ENCODE measurements around the gene CCDC77. TPM values are rescaled to one million over a fixed set of nuclear protein-coding genes. Genes with fewer than 3 reads are reported as not detected.

The CCDC77 gene
- total and polyA plus RNA-seq, 2 donors (not counting 1 experiment from before 2014, with no cell fraction given), result 6.8 to 8.8 TPM

GRCh38 chr12:455821-456220 lies 54.4 kb downstream of the CCDC77 start:
- Histone ChIP-seq H3K27me3 (ENCODE audit: control insufficient read depth, insufficient read depth, low read length) (peaks cover 36% of the 10 kb centered on the region), H3K9me3 (ENCODE audit: control insufficient read depth, insufficient read depth, low read depth, low read length) (no peaks in the 10 kb centered on the region), H3K4me3 (replicated peaks in 1 of 4; ENCODE audit: control extremely low read depth in 1 of 4, insufficient read depth in 1 of 4, low read depth in 3 of 4, low read length in 4 of 4) (no peak overlapping the region), H3K4me2 (ENCODE audit: extremely low read depth, insufficient read depth, low read length) (no peak overlapping the region), H2AFZ (ENCODE audit: low read length) (no peak overlapping the region), H3K9ac (ENCODE audit: insufficient read depth, low read length) (no peak overlapping the region), H3K79me2 (ENCODE audit: control insufficient read depth, insufficient read depth, low read length) (no peaks in the 10 kb centered on the region), H3K27ac (ENCODE audit: insufficient read depth, low read length) (no peak overlapping the region), H3K36me3 (ENCODE audit: control insufficient read depth, insufficient read depth, low read length) (no peaks in the 10 kb centered on the region), H4K20me1 (ENCODE audit: control insufficient read depth, extremely low read depth, insufficient read depth, low read length) (no peaks in the 10 kb centered on the region), H3K4me1 (ENCODE audit: control insufficient read depth, extremely low read depth, insufficient read depth, low read length) (no peaks in the 10 kb centered on the region)
- TF ChIP-seq, protein P1, sequence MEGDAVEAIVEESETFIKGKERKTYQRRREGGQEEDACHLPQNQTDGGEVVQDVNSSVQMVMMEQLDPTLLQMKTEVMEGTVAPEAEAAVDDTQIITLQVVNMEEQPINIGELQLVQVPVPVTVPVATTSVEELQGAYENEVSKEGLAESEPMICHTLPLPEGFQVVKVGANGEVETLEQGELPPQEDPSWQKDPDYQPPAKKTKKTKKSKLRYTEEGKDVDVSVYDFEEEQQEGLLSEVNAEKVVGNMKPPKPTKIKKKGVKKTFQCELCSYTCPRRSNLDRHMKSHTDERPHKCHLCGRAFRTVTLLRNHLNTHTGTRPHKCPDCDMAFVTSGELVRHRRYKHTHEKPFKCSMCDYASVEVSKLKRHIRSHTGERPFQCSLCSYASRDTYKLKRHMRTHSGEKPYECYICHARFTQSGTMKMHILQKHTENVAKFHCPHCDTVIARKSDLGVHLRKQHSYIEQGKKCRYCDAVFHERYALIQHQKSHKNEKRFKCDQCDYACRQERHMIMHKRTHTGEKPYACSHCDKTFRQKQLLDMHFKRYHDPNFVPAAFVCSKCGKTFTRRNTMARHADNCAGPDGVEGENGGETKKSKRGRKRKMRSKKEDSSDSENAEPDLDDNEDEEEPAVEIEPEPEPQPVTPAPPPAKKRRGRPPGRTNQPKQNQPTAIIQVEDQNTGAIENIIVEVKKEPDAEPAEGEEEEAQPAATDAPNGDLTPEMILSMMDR (conservative IDR thresholded peaks at IDR 0.05 in 1 of 2, IDR thresholded peaks at IDR 0.05 in 1 of 2; ENCODE audit: low read depth in 1 of 2, low read length in 2 of 2), result no peak
- TF ChIP-seq EZH2 (IDR thresholded peaks at IDR 0.05; ENCODE audit: low read length, missing control alignments), result no peak
- no peak for DNase-seq (ENCODE audit: low read depth in 2 of 2)

DNA sequence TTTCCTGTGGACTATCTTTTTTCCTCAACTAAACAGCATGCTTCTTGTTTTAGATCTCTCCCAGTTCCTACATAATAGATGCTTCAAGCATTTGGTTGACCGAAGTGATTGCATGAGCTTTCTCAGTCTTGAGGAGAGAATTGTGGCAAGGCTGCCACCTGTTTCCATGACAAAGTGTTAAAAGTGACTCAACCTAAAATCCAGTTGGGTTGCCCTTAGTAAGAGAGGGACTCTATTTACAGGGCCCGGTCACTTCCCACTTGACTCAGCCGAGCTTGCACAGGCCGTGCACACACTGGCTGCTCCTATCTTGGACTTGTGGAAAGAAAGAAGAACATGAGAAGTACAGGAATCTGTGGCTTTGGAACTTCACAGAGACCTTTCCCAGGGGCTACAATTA lies 56.2 kb downstream of the CCDC77 start:
- Histone ChIP-seq H3K27me3 (ENCODE audit: control insufficient read depth, insufficient read depth, low read length) (peaks cover 48% of the 10 kb centered on the region), H3K36me3 (ENCODE audit: control insufficient read depth, insufficient read depth, low read length) (no peaks in the 10 kb centered on the region), H3K4me1 (ENCODE audit: control insufficient read depth, extremely low read depth, insufficient read depth, low read length) (no peaks in the 10 kb centered on the region), H3K27ac (ENCODE audit: insufficient read depth, low read length) (no peak overlapping the region), H3K9ac (ENCODE audit: insufficient read depth, low read length) (no peak overlapping the region), H3K4me3 (replicated peaks in 1 of 4; ENCODE audit: control extremely low read depth in 1 of 4, insufficient read depth in 1 of 4, low read depth in 3 of 4, low read length in 4 of 4) (no peak overlapping the region), H4K20me1 (ENCODE audit: control insufficient read depth, extremely low read depth, insufficient read depth, low read length) (no peaks in the 10 kb centered on the region), H3K9me3 (ENCODE audit: control insufficient read depth, insufficient read depth, low read depth, low read length) (no peaks in the 10 kb centered on the region), H3K4me2 (ENCODE audit: extremely low read depth, insufficient read depth, low read length) (no peak overlapping the region), H2AFZ (ENCODE audit: low read length) (no peak overlapping the region), H3K79me2 (ENCODE audit: control insufficient read depth, insufficient read depth, low read length) (no peaks in the 10 kb centered on the region)
- TF ChIP-seq, protein P1 (conservative IDR thresholded peaks at IDR 0.05 in 1 of 2, IDR thresholded peaks at IDR 0.05 in 1 of 2; ENCODE audit: low read depth in 1 of 2, low read length in 2 of 2), result no peak
- no peak for TF ChIP-seq EZH2 (IDR thresholded peaks at IDR 0.05; ENCODE audit: low read length, missing control alignments)
- DNase-seq (ENCODE audit: low read depth in 2 of 2), result no peak

DNA sequence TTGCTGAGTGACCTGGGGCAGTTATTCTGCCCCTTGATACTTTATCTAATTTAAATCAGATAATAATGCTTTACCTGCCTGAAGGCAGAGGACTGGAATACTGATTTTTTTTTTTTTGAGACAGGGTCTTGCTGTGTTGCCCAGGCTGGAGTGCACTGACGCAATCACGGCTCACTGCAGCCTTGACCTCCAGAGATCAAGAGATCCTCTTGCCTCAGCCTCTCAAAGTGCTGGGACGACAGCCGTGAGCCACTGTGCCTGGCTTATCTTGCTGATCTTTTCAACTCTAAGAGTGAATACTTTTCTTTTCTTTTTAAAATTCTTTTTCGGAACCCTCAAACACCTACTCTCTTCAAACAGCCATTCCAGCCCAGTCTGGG lies 57.6 kb downstream of the CCDC77 start:
- Histone ChIP-seq H3K27ac (ENCODE audit: insufficient read depth, low read length) (no peak overlapping the region), H3K4me1 (ENCODE audit: control insufficient read depth, extremely low read depth, insufficient read depth, low read length) (no peaks in the 10 kb centered on the region), H3K4me3 (replicated peaks in 1 of 4; ENCODE audit: control extremely low read depth in 1 of 4, insufficient read depth in 1 of 4, low read depth in 3 of 4, low read length in 4 of 4) (no peak overlapping the region), H3K9me3 (ENCODE audit: control insufficient read depth, insufficient read depth, low read depth, low read length) (no peaks in the 10 kb centered on the region), H3K4me2 (ENCODE audit: extremely low read depth, insufficient read depth, low read length) (no peak overlapping the region), H4K20me1 (ENCODE audit: control insufficient read depth, extremely low read depth, insufficient read depth, low read length) (no peaks in the 10 kb centered on the region), H3K79me2 (ENCODE audit: control insufficient read depth, insufficient read depth, low read length) (no peaks in the 10 kb centered on the region), H3K9ac (ENCODE audit: insufficient read depth, low read length) (no peak overlapping the region), H2AFZ (ENCODE audit: low read length) (no peak overlapping the region), H3K36me3 (ENCODE audit: control insufficient read depth, insufficient read depth, low read length) (no peaks in the 10 kb centered on the region), H3K27me3 (ENCODE audit: control insufficient read depth, insufficient read depth, low read length) (peaks cover 53% of the 10 kb centered on the region)
- DNase-seq (ENCODE audit: low read depth in 2 of 2), result no peak
- TF ChIP-seq EZH2 (IDR thresholded peaks at IDR 0.05; ENCODE audit: low read length, missing control alignments), result no peak
- TF ChIP-seq, protein P1 (conservative IDR thresholded peaks at IDR 0.05 in 1 of 2, IDR thresholded peaks at IDR 0.05 in 1 of 2; ENCODE audit: low read depth in 1 of 2, low read length in 2 of 2), result no peak

All from fibroblast of lung (primary cell).